ENCODE measurements around the gene CHDH.

DNA sequence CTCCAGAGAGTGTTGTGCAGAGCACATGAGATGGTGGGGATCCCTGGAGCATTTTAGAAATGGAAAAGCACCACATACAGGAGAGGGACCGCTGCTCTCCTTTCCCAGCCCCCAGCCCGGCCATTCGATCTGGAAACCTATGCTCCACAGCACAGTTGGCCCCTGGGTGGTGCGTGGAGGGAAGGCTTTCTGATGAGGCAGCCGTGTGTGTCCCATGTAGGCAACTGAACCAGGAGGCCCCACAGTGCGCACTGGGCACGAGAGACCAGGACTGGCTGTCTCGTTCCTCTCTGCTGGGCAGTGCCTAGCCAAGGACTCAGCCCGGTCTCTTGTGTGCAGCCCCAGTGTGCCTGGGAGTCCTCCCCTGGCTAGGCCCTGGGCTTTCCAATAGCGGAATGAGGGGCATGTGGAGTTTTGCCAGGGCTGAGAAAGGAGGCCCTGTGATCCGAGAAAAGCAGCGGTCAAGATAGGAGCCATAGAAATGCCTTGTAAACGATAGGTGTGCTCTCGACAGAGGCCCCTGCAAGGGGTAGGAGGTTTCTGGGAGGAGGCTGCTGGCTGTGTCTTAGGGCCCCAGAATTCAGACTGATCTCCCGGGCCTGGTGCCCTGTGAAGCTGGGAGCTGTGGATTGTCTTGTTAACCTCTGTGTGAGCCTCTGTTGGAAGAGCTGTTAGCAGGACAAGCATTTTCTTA lies 39.0 kb downstream of the CHDH start:
- TF ChIP-seq POLR2A (IDR thresholded peaks at IDR 0.05) (no peak), POLR2AphosphoS5 (IDR thresholded peaks at IDR 0.05) (no peak)
- TF ChIP-seq, protein P1, sequence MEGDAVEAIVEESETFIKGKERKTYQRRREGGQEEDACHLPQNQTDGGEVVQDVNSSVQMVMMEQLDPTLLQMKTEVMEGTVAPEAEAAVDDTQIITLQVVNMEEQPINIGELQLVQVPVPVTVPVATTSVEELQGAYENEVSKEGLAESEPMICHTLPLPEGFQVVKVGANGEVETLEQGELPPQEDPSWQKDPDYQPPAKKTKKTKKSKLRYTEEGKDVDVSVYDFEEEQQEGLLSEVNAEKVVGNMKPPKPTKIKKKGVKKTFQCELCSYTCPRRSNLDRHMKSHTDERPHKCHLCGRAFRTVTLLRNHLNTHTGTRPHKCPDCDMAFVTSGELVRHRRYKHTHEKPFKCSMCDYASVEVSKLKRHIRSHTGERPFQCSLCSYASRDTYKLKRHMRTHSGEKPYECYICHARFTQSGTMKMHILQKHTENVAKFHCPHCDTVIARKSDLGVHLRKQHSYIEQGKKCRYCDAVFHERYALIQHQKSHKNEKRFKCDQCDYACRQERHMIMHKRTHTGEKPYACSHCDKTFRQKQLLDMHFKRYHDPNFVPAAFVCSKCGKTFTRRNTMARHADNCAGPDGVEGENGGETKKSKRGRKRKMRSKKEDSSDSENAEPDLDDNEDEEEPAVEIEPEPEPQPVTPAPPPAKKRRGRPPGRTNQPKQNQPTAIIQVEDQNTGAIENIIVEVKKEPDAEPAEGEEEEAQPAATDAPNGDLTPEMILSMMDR (IDR thresholded peaks at IDR 0.05 in 8 of 11, conservative IDR thresholded peaks at IDR 0.05 in 3 of 11) = no peak
